Fibroblast of skin of scalp (primary cell): ENCODE measurements around the gene MACROD2.
"Not testable (repeated sequence)": the region's sequence is repeated elsewhere in the genome, so short reads cannot be mapped to it uniquely, and the experiment has no call there.

Source experiments
- DNase-seq: peaks from one replicate; pipeline ENCODE4 v3.0.0-alpha.2; 2013

The MACROD2 gene

DNA sequence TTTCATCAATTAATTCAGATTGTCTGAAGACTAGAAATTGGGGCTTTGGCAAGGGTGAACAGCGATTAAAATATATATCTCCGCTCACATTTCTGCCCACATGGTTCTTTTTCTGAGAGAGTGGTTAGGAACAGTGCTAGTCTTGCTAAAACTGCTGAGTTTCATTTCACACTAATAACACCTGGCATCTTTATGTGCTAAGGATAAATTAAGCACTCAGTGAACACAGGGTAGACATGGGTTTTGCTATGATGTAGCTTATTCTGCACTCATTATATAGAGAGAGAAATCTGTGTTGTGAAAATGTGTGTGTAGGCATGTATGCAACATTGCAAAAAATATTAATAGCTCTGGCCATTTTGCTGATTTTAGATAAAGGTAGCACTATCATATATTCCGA lies 965.5 kb downstream of the MACROD2 start:
- no peak for DNase-seq

DNA sequence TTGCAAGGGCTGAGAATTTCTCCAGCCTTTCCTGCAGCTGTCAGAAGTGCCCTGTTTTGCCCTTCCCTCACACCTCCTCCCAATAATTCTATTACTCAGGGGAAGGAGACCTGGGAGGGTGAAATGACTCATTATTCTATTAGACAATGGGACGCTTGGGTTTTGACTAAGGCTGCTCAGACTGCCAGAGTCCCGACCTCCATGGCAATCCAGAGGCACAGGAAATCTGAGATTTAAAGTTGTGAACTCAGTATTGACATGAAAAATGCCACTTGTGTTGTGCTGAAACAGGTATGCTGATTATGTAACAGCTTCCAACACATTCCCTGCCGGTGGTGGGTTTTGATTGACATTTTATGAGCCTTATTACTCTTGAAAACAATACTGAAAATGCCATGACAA lies 967.9 kb downstream of the MACROD2 start:
- peak; percentile 31 for DNase-seq

DNA sequence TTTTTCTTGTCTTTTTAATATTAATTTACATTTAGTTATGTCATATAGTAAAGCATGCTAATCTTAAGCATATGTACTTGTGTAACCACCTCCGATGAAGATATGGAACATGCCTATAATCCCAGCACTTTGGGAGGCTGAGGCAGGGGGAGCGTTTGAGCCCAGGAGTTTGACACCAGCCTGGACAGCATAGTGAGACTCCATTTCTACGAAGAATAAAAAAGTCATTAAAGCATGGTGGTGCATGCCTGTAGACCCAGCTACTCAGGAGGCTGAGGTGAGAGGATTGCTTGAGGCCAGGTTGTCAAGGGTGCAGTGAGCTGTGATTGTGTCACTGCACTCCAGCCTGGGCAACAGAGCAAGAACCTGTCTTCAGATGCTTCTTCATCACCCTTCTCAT lies 970.9 kb downstream of the MACROD2 start:
- no peak for DNase-seq

DNA sequence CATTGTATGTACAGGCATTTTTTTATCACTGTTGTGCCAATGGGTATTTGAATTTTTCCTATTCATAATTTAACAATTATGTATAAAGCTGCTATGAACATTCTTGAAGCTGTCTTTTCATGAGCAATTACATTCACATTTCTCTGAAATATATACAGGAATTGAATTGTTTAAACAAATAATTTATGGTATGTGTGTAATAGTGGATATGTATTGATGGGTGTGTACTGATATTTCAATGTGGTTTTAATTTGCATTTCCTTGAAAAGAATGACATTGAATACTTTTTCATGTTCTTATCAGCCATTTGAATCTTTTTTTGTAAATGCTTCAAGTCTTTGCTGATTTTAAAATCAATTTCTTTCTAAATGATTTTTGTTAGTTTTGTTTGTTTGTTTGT lies 971.5 kb downstream of the MACROD2 start:
- no peak for DNase-seq

DNA sequence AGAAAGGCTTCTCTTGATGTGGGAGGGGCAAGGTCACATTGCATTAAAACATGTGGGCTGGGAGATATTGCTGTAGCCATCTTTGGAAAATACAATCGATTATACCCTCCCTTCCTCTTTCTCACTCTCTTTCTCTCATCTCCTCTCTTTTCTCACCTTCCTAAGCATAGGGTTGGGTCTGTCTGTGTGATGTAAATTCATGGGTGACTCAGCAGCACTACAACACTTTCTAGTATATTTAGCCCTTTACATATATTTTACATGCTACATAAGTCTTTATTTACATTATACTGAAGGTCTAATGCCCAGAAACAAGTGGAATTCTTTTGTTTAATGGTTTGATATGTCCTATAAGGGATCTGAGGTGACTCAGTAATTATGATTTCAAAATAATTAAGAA lies 976.9 kb downstream of the MACROD2 start:
- no peak for DNase-seq

DNA sequence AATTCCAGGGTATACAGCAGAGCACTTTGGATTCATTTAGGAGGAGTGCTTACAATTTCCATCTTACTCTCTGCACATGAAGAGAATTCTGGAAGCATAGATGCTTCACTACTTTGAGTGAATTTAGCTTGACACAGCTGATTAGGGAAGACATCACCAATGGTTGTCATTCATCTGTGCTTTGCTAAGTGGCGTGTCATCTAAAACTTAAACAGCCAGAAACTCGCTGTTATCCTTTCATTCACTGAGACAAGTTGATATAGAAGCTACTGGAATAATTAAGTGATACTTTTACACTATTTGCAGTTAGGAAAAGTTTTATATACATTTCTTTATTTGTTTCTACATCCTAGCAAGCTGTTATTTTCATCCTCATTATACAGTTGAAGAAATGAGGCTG lies 977.4 kb downstream of the MACROD2 start:
- DNase-seq: no peak

DNA sequence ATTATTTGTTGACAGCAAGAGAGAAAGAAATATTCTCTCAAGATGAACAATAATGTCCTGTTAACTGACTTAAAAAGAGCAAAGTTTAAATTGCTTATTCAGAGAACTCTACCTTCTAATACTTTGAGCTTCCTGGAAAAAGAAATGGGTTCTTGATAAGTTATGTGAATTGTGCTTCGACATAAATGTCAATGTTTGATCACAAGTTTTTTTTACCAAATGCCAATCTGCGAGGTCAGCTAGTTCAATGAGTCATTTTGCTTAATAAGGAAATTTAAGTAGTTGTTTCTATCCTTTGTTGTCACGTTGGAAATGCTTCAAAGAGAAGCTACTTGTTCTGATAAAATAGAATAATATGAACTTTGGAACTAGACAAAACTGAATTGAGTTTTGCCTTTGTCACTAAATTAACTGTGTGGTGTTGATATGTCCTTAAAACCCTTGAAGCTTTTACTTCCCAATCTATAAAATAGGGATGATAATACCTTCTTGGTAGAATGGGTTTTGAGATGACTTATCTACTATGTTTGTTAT lies 984.2 kb downstream of the MACROD2 start:
- no peak for DNase-seq

DNA sequence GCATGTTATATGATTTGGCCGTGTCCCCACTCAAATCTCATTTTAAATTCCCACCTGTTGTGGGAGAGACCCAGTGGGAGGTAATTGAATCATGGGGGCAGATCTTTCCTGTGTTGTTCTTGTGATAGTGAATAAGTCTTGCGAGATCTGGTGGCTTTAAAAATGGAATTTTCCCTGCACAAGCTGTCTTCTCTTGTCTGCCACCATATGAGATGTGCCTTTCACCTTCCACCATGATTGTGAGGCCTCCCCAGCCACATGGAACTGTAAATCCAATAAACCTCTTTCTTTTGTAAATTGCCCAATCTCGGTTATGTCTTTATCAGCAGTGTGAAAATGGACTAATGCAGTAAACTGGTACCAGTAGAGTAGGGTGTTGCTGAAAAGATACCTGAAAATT lies 986.2 kb downstream of the MACROD2 start:
- not testable (repeated sequence) for DNase-seq

DNA sequence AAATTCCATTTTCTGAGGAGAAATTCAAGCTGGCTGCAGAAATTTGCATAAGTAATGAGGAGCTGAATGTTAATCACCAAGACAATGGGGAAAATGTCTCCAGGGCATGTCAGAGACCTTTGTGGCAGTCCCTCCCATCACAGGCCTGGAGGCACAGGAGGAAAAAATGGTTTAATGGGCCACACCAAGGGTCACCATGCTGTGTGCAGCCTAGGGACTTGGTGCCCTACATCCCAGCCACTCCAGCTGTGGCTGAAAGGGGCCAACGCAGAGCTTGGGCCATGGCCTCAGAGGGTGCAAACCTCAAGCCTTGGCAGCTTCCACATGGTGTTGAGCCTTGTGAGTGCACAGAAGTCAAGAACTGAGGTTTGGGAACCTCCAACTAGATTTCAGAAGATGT lies 987.0 kb downstream of the MACROD2 start:
- DNase-seq: not testable (repeated sequence)

DNA sequence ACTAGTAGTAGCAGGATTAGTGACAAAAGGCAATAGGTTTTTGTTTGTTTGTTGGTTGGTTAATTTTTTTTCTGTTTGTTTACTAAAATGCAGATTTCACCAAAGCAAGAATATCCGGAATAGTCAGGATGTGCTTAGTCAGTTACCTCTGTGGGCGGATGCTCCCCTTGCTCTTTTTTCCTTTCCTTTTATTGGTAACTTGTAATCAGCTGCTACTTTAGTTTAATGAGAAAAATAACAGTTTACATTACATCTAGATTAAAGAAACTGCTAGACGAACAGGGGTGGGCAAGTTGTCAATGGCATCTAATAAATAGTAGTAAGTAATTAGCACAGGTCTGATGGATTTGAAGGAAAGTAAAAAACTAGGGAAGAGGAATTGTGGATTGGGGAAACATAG lies 989.0 kb downstream of the MACROD2 start:
- no peak for DNase-seq

DNA sequence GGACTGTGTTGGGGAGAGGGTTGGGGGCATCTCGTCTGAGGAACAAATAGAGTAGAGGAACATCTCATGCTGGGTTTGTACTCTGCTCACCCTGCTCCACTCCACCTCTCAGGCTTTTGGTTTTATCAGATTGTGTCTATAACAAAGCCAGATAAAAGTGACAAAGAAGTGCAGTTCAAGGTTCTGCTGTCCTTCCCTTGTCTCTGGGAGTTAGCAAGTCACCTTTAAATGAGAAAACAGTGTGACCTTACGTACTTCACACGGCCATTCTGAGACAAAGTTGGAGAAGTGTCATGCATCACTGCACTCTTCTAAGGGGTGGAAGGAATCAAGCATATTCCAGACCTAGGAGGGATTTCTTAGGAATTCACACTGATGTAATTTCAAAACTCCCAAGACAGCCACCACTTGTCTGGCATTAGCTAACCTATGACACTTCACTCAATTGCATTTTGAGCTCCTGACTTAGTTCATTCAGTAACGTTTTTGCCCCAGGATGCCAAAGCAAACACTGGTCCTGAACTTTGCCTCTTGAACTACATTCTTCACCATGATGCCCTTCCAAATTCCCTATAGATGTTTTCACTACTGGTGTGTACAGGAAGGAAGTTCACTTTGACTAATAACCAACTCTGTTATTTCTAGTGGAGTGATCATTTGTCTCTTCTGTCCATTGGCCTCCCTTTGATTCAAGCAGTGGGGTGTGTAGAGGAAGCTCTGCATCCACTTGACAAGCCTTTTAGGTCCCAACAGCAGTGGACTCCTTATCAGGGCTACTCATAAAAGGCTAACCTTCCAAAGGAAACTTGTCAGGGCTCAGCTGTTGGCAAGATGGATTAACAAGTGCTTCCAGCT lies 989.7 kb downstream of the MACROD2 start:
- no peak for DNase-seq

DNA sequence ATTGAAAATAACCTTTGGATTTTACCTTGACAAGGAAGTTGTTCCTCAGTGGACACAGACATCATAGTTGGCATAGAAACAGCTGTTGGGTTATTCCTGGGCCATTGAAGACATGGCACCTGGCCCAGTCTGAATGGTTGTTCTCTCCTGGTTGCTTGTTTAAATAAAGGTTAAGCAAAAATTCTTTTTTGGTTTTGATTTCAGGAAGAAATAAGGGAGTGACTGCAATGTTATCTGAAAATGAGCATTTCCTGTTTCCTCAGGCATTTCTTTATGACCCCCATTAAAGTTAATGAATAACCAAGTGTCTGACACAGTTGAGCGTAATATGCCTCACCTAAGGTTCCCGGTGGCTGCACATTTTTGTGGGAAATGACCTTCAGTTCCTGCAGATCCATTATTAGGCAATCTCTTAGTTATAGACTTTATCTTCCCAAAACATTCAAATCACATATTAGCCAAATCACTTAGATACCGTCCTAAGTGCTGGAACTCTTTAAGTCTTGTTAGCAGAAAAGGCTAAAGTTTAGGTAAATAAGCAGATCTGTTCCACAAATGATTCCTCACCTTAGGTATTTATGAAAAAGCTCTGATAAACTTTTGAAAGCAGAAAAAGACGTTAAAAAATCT lies 990.8 kb downstream of the MACROD2 start:
- DNase-seq: no peak

DNA sequence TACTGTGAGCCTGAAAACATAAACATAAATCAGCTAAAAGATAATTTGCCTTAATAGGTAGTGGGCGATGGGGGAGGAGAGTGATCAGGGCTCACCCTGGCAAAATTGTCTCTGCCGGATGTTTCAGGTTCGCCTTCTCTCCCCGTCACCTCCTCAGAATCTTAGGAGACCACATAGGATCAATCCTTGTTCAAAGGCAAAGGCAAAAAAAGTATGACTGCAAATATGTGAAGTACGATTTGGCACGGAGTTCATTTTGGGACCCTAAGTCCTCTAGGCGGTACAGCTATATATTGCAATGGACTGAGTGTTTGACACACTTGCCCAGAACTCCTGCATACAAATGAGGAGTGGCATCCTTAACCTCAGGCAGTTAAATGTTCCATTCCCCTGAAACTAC lies 991.3 kb downstream of the MACROD2 start:
- DNase-seq: no peak

DNA sequence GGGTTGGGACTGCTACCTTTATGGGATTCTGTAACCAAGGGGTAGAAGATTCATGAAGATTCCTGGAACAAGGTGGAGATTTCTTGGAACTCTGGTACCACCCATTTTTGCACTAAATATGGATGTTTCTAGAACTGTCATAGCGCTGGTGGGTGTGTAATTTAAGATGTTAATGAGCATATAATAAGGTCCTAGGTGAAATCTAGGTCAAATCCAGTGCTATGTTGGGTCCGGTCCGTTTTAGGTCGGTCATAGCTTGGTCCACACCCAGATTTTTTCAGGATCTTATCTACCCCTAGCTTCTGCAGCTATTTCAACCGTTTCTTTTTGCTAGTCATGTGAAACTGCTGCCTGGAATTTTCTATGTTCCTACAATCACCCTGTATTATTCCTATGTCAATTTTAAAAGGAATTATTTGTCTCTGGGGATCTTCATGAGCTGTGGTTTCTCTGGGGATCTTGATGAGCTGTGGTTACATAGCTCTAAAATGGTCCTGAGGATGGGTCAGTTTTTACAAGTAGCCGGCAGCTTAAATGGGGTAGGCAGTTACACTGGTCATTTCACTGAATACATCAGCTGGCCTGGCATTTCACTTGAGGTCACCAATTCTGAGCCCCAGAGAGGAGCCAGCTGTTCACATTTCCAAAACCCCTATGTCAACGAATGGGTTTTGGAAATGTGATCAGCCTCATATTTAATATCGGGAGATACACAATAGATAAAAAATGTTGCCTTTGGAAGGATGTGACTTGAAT lies 994.4 kb downstream of the MACROD2 start:
- no peak for DNase-seq

DNA sequence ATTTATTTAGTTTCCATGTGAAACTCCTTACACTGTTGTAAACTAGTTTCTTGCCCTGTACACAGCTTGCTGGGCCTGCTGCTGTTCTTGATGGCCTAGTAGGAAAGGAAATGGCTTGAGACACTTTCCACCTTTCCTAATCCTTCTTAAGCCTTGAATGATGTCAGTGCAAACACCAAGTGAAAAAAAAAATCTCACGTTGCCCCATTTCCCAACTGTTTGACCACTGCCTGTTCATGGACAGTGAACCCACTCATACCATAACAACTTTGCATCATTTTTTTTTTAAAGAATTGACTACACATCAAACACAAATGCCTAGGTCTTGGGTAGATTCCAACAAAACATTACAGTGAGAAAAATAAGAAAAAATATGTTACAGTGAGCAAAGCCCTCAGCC lies 995.7 kb downstream of the MACROD2 start:
- no peak for DNase-seq

DNA sequence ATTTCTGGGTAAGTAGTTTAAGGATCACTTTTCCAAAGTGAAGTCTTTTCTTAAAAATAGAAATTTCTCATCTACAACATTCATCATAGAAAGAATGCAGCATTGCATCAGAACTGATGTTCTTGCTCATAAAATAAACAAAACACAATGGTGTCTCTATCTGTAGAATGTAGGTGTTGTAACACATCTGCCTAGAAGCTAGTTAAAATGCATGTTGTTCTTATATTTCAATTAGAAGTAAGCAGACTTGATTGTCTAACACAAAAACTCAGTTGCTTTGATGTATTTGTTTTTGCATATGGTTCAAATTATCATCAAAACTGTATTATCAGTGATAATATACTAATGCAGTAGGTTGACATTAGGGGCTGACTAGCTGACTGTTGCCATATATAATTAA lies 996.8 kb downstream of the MACROD2 start:
- DNase-seq: peak; percentile 46

DNA sequence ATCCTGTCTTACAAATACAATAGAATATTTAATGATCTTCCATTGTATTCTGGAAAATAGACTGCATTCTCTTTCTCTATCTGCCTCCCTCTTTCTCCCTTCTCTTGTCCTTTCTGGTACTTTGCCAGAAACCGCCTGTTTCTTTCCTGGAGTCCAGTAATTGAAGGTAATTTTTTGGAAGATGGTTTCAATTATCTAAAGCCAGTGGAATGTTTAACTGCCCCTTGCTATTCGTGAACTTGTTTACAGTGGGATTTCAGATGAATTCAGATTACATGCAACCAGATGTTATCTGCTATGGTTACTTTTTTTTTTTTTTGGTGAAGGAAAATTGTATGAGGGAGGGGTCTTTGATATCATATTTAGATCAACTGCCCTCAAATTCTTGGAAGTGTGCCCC lies 997.6 kb downstream of the MACROD2 start:
- peak; percentile 41 for DNase-seq

DNA sequence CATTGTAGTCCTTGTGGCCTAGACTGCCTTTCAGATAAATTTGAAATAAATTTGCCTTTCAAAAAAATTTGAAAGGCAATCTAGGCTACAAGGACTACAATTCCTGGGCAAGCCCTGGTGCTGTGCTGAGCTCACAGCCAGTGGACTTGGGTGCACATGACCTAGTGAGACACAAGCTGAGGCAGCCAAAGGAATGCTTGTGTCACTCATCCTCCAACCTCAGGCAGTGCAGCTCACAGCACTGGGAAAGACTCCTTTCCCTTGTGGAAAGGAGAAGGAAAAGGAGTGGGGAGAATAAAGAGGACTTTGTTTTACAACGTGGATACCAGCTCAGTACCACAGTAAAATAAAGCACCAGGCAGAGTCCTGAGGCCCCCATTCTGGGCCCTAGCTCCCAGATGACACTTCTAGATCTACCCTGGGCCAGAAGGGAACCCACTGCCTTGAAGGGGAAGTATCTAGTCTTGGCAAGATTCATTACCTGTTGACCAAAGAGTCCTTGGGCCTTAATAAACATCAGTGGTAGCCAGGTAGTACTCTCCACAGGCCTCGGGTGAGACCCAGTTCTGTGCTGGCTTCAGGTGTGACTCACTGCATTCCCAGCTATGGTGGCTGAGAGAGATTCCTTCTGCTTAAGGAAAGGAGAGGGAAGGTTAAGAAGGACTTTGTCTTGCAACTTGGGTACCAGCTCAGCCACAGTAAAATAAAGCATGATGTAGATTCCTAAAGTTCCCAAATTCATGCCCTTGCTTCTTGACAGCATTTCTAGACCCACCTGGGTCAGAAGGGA lies 1001.8 kb downstream of the MACROD2 start:
- no peak for DNase-seq

DNA sequence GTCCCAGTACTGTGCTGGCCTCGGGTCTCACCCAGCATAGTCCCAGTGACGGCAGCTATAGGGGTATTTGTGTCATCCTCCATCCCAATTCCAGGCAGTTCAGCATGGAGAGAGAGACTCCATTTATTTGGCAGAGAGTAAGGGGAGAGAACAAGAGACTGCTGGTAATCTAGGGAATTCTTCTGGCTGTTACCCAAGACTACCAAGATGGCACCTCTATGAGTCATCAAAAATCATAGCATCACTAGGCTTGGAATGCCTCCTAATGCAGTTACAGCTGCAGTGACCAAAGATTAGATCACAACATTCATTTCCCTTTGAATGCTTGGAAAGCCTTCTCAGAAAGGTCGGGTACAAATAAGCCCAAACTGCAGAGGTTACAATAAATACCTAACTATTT lies 1002.5 kb downstream of the MACROD2 start:
- peak; percentile 75 for DNase-seq

DNA sequence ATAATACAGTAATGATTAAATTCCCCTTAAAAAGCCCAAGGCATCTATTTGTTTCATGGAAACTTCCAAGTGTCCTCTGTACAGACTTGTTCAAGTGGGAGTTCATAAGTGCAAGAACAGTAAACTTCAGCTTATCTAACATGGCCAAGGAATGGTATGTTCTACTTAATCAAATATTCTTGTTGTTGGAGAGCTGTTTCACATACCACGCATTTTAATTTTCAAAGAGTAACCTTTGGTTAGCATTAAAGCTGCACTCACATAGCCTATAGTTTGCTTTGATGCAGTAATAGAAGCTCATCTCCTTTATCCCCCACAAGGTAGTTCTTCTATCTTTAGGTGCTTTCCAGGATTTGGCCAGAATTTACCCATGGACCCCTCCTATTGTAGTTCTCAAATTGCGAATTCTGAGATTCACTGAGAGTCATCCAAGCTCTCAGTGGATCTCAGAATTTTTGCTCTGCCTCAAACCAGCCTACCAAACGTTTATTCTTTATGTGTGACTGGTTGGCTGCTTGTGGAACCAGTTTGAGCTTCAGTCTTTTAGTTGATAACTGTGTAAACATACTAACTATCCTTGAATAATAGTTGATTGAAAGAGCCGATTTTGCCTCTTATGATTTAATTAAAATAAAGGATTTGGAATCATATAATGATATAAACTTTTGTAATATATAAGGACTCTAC lies 1010.1 kb downstream of the MACROD2 start:
- DNase-seq: no peak

DNA sequence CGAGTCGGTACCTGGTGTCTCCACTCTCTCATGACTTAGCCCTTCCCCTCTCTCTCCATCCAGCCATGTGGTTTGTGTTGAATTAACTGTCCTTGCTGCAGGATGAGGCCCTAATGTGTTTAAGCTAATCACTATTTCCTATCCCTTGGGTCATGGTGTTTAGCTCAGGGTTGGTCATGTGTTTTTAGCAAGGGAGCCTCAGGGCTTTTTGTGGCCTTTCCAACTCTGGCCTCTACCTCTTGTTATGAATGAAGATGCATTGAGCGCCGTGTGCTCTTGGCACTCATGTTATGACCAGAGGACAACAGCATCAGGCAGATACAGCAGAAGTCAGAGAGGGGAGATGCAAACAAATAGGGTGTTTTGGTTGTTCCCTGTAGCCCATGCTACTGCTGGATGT lies 1016.3 kb downstream of the MACROD2 start:
- DNase-seq: no peak

DNA sequence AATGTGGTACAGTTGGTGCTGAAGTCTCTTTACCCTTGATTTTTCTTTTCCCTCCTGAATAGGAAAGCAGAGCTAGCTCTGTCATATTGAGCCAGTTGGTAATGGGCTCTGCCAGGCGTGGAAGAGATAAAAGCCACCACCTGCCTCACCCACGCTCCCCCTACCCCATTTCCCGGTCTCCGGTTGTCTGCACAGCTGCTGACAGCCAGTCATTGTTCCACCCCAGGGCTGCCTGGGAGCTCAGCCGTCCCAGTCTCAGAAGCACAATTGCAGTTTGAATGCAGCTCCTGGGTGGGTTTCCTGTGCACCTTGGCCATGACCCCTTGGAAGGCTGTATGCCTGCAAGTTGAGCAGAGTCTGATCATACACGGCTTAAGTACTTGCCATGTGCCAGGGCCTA lies 1017.2 kb downstream of the MACROD2 start:
- no peak for DNase-seq
